ENCODE data around the gene ANKRD40. TPM values are rescaled to one million over a fixed set of nuclear protein-coding genes. Genes with fewer than 3 reads are reported as not detected.
"Not testable (repeated sequence)": the region's sequence is repeated elsewhere in the genome, so short reads cannot be mapped to it uniquely, and the experiment has no call there.

ANKRD40 gene, protein sequence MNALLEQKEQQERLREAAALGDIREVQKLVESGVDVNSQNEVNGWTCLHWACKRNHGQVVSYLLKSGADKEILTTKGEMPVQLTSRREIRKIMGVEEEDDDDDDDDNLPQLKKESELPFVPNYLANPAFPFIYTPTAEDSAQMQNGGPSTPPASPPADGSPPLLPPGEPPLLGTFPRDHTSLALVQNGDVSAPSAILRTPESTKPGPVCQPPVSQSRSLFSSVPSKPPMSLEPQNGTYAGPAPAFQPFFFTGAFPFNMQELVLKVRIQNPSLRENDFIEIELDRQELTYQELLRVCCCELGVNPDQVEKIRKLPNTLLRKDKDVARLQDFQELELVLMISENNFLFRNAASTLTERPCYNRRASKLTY
- total RNA-seq (2014; rRNA removed; shearing (Covaris generic)) = 69.1 and 83.1 TPM in 2 replicates

DNA sequence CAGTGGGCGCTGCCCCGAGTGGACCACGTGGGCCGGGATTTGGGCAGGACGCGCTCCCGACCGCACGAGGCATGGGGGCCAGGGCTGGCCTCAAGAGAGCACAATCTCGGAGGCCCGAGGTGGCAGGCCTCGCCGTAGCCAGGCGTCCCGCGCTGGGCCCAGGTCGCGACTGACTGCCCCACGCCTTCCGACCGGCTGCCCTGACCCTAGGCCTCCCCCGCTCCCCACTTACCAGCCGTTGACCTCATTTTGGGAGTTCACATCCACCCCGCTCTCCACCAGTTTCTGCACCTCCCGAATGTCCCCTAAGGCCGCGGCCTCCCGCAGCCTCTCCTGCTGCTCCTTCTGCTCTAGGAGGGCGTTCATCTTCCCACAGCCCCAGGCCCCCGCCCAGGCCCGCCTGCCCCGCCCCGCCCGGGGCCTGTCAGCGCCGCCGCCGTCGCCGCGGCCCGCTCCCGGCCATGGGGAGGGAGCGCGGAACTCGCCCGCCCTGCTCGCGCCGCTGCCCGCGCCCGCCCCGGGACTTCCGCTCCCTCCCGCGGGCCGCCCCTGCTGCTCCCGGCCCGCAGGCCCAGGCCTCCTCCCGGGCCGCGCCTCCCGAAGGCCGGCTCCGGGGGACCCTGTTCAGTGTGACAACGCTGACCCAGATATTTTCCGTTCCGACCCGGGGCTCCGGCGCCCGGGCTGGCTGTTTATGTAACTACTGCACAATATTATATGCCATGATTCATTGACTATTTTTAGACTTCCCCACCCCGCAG is at the start of gene ANKRD40:
TSS of gene ANKRD40 (minus strand) at position 626 of the 761 bp plus-strand sequence. CDS start at position 366, 260 bp downstream.
- peaks cover 38% of the 10 kb centered on the region for H3K36me3 ChIP-seq
- H3K27ac ChIP-seq = peak within 1 kb of the TSS; percentile 93
- H3K4me1 ChIP-seq (replicated peaks) = peaks cover 22% of the 10 kb centered on the region
- DNase-seq (ENCODE audit: low read depth in 1 of 2, low spot score in 2 of 2) = peak; percentile 95 to 98
- peak within 1 kb of the TSS; percentile 78 for H3K4me3 ChIP-seq
- no peaks in the 10 kb centered on the region for H3K9me3 ChIP-seq (replicated peaks)
- no peaks in the 10 kb centered on the region for H3K27me3 ChIP-seq (replicated peaks)

DNA sequence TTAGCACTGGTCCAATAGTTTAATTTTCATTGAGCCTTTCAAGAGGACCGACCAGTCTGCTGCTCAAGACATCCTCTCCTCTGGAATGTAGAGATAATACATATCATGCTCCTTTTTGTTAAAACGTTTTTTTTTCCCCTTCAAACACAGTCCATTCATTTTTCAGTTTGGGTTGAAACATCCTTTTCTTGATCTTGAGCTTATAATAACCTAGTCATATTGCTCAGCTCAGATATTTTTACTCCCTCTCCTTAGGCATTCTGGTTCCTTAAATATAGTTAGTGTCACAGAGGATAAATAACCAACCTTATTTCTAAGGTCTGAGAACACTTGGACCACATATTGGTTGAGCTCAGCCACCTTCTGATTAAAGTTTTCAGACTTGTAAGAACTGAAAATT is 46.8 kb upstream of the ANKRD40 start:
- H3K4me3 ChIP-seq = no peak overlapping the region

DNA sequence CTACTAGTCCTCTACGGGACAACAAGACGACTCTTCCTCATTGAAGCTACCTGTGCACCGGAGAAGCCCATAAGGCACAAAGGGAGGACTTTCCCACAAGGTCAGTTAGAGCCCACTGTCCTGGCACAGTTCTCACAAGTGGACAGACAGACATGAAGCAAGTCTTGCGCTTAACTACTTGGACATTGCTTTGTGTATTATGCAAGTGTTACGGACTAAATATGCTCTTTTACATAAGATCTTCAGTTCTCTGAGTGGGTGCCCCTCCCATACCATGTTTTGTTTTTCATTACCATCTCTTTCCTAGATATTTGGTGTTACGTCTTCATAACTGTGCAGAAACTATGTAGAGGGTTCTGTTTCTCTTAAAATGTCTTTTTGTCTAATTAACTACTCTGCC is 41.5 kb upstream of the ANKRD40 start:
- no peaks in the 10 kb centered on the region for H3K4me1 ChIP-seq (replicated peaks)
- no peaks in the 10 kb centered on the region for H3K9me3 ChIP-seq (replicated peaks)
- peaks cover 99% of the 10 kb centered on the region for H3K36me3 ChIP-seq
- H3K27me3 ChIP-seq (replicated peaks) = no peaks in the 10 kb centered on the region
- H3K27ac ChIP-seq = no peak overlapping the region
- H3K4me3 ChIP-seq = no peak overlapping the region
- no peak for DNase-seq (ENCODE audit: low read depth in 1 of 2, low spot score in 2 of 2)

More for the DNA sequence above, 46.8 kb upstream of the ANKRD40 start:
- no peak for DNase-seq (ENCODE audit: low read depth in 1 of 2, low spot score in 2 of 2)
- H3K27me3 ChIP-seq (replicated peaks) = no peaks in the 10 kb centered on the region
- H3K36me3 ChIP-seq = peaks cover 59% of the 10 kb centered on the region
- no peaks in the 10 kb centered on the region for H3K4me1 ChIP-seq (replicated peaks)
- H3K27ac ChIP-seq = no peak overlapping the region
- no peaks in the 10 kb centered on the region for H3K9me3 ChIP-seq (replicated peaks)

DNA sequence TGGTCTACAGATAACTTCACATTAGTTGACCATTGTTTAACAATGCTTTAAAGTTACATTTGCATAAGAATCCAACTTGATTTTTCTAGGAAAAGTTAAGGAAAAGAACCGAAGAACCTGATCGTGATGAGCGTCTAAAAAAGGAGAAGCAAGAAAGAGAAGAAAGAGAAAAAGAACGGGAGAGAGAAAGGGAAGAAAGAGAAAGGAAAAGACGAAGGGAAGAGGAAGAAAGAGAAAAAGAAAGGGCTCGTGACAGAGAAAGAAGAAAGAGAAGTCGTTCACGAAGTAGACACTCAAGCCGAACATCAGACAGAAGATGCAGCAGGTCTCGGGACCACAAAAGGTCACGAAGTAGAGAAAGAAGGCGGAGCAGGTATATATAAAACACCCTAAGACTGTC is 37.9 kb upstream of the ANKRD40 start:
- Histone ChIP-seq H3K4me3 (no peak overlapping the region), H3K9me3 (replicated peaks) (no peaks in the 10 kb centered on the region), H3K27ac (no peak overlapping the region), H3K27me3 (replicated peaks) (no peaks in the 10 kb centered on the region), H3K4me1 (replicated peaks) (no peaks in the 10 kb centered on the region), H3K36me3 (peaks cover 99% of the 10 kb centered on the region)
- DNase-seq (ENCODE audit: low read depth in 1 of 2, low spot score in 2 of 2) = no peak

DNA sequence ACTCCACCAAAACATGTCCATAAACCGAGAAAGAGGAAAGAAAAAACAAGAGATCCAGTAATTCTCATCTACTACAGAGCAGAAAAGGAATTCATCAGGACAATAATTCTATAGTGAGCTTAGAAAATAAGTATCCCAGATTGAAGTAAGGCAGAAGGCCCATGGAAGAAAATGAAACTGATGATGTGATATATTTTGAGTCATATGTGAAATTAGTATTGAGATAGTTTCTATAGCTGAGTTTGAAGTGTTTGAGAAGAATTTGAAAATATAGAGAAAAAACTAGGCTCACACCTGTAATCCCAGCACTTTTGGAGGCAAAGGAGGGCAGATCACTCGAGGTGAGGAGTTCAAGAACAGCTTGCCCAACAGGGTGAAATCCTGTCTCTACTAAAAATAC is 31.4 kb upstream of the ANKRD40 start:
- Histone ChIP-seq H3K36me3 (peaks cover 86% of the 10 kb centered on the region), H3K4me3 (no peak overlapping the region), H3K27me3 (replicated peaks) (no peaks in the 10 kb centered on the region), H3K9me3 (replicated peaks) (no peaks in the 10 kb centered on the region), H3K4me1 (replicated peaks) (no peaks in the 10 kb centered on the region), H3K27ac (no peak overlapping the region)
- no peak for DNase-seq (ENCODE audit: low read depth in 1 of 2, low spot score in 2 of 2)

DNA sequence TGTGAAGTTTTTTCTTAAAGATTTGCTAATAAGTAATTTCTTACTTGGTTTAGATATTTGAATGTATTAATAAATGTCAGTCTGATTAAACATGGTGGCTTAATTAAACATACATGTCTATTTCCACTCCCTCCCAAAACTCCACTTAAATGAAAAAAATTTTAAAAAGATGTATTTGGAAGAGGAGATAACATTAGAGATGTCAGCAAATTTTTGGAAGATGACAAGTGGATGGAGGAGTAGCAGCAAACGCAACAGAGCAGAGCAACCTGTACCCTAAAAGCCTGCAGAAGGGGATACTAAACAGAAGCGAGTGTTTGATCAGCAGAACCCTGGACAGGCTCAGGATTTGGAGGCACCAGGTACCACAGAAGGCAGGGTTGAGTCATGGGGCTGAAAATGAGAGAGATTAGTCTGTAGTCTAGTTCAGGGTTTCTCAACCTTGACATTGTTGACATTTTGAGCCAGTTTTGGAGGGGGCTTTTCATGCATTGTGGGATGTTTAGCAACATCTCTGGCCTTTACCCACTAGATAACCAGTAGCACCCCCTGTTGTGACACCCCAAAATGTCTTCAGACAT is 29.5 kb upstream of the ANKRD40 start:
- H3K36me3 ChIP-seq = peaks cover 67% of the 10 kb centered on the region
- H3K27me3 ChIP-seq (replicated peaks) = no peaks in the 10 kb centered on the region

DNA sequence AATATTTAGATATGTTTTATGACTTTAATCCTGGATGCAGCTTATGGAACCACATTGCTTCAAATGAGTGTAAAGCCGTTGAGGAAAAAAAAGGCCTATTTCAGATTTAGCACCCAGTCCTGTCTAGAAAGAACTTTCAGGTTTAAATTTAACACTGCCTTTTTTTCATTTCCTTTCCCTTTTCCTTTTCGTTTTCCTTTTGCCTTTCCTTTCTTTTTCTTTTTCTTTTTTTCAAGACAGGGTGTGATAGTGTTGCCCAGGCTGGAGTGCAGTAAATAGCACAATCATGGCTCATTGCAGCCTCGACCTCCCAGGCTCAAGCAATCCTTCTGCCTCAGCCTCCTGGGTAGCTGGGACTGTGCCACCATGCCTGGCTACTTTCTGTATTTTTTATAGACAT is 27.6 kb upstream of the ANKRD40 start:
- no peaks in the 10 kb centered on the region for H3K27me3 ChIP-seq (replicated peaks)

More for the DNA sequence above, 29.5 kb upstream of the ANKRD40 start:
- Histone ChIP-seq H3K27ac (no peak overlapping the region), H3K4me3 (no peak overlapping the region), H3K9me3 (replicated peaks) (no peaks in the 10 kb centered on the region), H3K4me1 (replicated peaks) (no peaks in the 10 kb centered on the region)
- DNase-seq (ENCODE audit: low read depth in 1 of 2, low spot score in 2 of 2) = no peak

DNA sequence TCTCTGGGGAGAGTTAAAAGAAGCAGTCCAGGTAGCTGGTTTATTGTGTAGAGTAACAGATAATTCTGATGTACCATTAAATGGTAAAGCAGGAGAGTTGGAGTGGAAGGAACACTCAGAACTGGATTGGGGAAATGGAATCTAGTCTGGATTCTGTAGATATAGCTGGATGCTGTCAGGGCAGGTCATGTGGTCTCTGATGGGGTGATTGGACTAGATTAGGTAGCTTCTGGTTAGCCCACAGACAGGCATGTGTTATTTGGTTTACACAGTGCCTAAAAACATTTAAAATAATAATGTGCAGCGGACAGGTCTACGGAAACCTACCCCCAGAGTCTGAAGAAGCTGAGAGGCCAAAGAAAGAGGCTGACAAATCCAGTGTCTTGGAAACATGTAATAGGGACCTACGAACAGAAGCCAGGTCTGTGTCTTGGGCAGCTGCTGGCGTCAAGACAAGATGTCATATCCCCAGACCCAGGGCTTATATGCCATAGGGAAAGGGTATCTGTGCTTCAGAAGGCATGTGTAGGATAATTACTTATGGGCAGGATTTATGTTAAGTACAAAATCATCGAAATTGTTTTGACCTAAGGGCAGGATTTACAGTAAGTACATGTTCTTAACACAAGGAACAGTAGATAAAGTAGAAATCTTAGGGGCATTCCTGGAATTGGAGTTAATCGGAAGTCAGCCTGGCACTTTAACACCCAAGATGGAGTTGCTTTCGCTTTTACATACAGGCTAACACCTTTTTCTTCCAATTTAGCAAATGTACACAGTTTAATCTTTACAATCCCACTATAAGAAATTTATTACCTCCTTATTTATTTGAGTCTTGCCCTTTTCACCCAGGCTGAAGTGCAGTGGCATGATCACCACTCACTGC is 24.1 kb upstream of the ANKRD40 start:
- Histone ChIP-seq H3K36me3 (peaks cover 34% of the 10 kb centered on the region), H3K27me3 (replicated peaks) (no peaks in the 10 kb centered on the region), H3K9me3 (replicated peaks) (no peaks in the 10 kb centered on the region), H3K27ac (no peak overlapping the region), H3K4me3 (no peak overlapping the region), H3K4me1 (replicated peaks) (0 out of 2 replicates have a peak, but pooled peaks cover 2% of the 10 kb centered on the region)
- DNase-seq (ENCODE audit: low read depth in 1 of 2, low spot score in 2 of 2) = no peak

More for the DNA sequence above, 27.6 kb upstream of the ANKRD40 start:
- Histone ChIP-seq H3K4me1 (replicated peaks) (no peaks in the 10 kb centered on the region), H3K36me3 (peaks cover 60% of the 10 kb centered on the region), H3K9me3 (replicated peaks) (no peaks in the 10 kb centered on the region), H3K4me3 (no peak overlapping the region), H3K27ac (no peak overlapping the region)
- no peak for DNase-seq (ENCODE audit: low read depth in 1 of 2, low spot score in 2 of 2)

DNA sequence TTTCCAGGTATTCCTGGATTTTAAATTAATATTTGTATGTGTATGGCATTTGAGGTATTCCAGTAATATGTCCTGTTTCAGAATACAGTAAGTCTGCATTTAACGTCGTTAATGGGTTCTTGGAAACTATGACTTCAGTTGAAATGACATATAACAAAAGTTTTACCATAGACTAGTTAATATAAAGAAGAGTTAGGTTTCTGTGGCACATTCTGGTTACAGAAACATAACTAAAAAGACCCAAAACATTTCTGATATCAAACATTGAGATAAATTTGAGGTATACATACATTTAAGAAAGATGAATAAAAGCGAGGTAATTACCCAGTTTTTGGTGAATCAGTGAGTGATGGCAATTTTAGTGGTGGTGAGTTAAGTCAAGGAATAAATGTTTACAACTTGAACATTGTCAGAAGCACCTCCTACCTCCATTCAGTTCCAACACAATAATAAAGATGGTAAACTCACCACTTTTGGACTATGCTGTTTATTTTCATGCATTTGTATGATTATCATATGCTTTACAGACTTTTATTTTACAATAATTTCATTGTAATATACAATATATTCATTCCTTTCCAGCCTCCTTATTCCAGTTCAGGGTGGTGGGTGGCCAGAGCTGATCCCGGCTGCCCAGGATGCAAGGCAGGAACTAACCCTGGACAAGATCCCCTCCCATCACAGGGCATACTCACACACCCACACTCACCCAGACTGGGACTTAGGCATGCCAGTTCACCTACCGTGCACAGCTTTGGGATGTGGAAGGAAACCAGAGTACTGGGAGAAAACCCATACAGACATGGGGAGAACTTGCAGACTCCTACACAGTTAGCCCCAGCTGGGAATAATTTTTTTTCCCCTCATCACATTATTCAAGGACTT is 21.4 kb upstream of the ANKRD40 start:
- Histone ChIP-seq H3K36me3 (peaks cover 39% of the 10 kb centered on the region), H3K4me3 (no peak overlapping the region), H3K27me3 (replicated peaks) (no peaks in the 10 kb centered on the region), H3K9me3 (replicated peaks) (no peaks in the 10 kb centered on the region), H3K4me1 (replicated peaks) (0 out of 2 replicates have a peak, but pooled peaks cover 2% of the 10 kb centered on the region), H3K27ac (no peak overlapping the region)
- no peak for DNase-seq (ENCODE audit: low read depth in 1 of 2, low spot score in 2 of 2)

DNA sequence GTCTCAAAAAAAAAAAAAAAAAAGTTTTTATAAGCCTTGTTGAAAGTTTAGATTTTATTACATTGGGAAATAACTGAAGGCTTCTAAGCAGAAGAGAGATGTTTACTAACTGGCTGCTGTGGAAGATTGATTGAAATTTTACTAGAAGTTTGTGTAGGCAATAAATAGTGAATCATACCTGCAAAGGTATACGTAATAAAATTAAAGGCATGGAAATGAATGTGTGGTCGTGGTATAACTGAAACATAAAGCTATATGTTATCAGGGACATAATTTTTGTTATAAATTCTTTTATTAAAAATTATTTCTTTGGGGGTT is 20.4 kb upstream of the ANKRD40 start:
- DNase-seq (ENCODE audit: low read depth in 1 of 2, low spot score in 2 of 2) = no peak
- Histone ChIP-seq H3K9me3 (replicated peaks) (no peaks in the 10 kb centered on the region), H3K27ac (no peak overlapping the region), H3K36me3 (peaks cover 39% of the 10 kb centered on the region), H3K4me3 (no peak overlapping the region), H3K4me1 (replicated peaks) (peaks cover 2% of the 10 kb centered on the region; the same call in 1 of the 2 replicates), H3K27me3 (replicated peaks) (no peaks in the 10 kb centered on the region)

DNA sequence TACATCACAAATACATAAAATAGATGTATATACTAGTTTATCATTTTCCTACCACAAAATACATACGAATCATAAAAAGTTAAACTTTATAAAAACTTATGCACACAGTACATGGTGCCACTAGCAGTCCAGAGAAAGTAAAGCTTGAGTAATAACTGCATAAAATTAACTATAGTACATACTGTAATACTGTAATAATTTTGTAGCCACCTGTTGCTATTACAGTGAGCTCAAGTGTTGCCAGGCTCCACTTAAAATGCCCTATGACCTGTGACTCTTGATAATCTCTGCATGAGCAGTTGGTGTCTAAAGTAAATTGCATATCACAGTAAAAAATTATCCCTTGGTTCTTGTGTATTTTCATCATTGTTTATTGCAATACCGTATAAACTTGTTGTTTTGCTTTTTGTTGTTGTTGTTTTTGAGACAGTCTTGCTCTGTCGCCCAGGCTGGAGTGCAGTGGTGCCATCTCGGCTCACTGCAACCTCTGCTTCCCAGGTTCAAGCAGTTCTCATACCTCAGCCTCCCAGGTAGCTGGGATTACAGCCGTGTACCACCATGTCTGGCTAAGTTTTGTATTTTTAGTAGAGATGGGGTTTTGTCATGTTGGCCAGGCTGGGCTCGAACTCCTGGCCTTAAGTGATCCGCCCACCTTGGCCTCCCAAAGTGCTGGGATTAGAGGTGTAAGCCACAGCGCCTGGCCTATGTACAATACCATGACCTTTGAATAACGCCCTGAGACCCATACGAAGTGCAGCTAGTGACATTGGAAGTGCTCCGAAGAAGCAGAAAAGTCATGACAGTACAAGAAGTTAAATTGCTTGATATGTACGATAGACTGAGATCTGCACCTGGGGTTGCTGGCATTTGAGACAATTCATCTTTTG is 18.3 kb upstream of the ANKRD40 start:
- Histone ChIP-seq H3K9me3 (replicated peaks) (no peaks in the 10 kb centered on the region), H3K27ac (no peak overlapping the region), H3K4me1 (replicated peaks) (peaks cover 16% of the 10 kb centered on the region), H3K27me3 (replicated peaks) (no peaks in the 10 kb centered on the region), H3K4me3 (no peak overlapping the region), H3K36me3 (peaks cover 42% of the 10 kb centered on the region)
- DNase-seq (ENCODE audit: low read depth in 1 of 2, low spot score in 2 of 2) = no peak

DNA sequence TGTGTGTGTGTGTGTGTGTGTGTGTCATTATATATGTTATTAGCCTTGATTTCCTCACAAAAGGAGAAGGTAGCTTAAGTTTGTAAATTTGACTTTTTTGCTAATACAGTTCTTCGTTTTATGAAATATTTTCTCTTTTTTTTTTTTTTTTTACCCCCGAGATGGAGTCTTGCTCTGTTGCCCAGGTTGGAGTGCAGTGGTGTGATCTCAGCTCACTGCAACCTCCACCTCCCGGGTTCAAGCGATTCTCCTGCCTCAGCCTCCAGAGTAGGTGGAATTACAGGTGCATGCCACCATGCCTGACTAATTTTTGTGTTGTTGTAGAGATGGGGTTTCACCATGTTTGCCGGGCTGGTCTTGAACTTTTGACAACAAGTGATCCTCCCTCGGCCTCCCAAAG is 16.9 kb upstream of the ANKRD40 start:
- not testable (repeated sequence) for DNase-seq (ENCODE audit: low read depth in 1 of 2, low spot score in 2 of 2); H3K9me3 ChIP-seq (replicated peaks); H3K27ac ChIP-seq; H3K27me3 ChIP-seq (replicated peaks); H3K4me3 ChIP-seq
- Histone ChIP-seq H3K4me1 (replicated peaks) (peaks cover 18% of the 10 kb centered on the region), H3K36me3 (peaks cover 48% of the 10 kb centered on the region)

Data from SJSA1 (cell line).